Suprapubic skin (tissue), 4 donors: ENCODE measurements around the gene PAK1. TPM values are rescaled to one million over a fixed set of nuclear protein-coding genes. Genes with fewer than 3 reads are reported as not detected.

ENCODE experiments used
- DNase-seq, 2 donors: peaks; one replicate each; pipeline ENCODE4 v3.0.0-alpha.2; 2019; ENCODE audit warnings: low spot score in 2 of 2
- H3K27ac ChIP-seq: fragments of 200-600 bp; sonication (generic); one replicate; pipeline ENCODE4 v1.5.1; 2019
- H3K27me3 ChIP-seq: fragments of 200-600 bp; sonication (generic); one replicate; pipeline ENCODE4 v1.5.1; 2019
- H3K36me3 ChIP-seq: fragments of 200-600 bp; sonication (generic); one replicate; pipeline ENCODE4 v1.5.1; 2019
- H3K4me1 ChIP-seq: fragments of 200-600 bp; sonication (generic); one replicate; pipeline ENCODE4 v1.5.1; 2019
- H3K4me3 ChIP-seq: fragments of 200-600 bp; sonication (generic); one replicate; pipeline ENCODE4 v1.5.1; 2019; ENCODE audit warnings: mild to moderate bottlenecking
- H3K9me3 ChIP-seq: fragments of 200-600 bp; sonication (generic); one replicate; pipeline ENCODE4 v1.5.1; 2019
- EP300 ChIP-seq: sonication (generic); formaldehyde crosslinking; IDR thresholded peaks from one replicate; pipeline ENCODE4 v1.6.1; 2017; ENCODE audit warnings: antibody characterized with exemption
- POLR2A ChIP-seq, 2 donors: fragments of 450-650 bp; IDR thresholded peaks; one replicate each; pipeline ENCODE4 v1.6.1; 2017; ENCODE audit warnings: antibody characterized with exemption in 2 of 2, mild to moderate bottlenecking in 2 of 2, moderate library complexity in 2 of 2
- POLR2AphosphoS5 ChIP-seq, 3 donors: sonication (generic); formaldehyde crosslinking; IDR thresholded peaks; one replicate each; pipeline ENCODE4 v1.6.1; 2017; ENCODE audit warnings: antibody characterized with exemption in 3 of 3
- WGBS: methylation state at CpG from one replicate; pipeline ENCODE4 v1.1.5; 2018; 5-methylcytosine and 5-hydroxymethylcytosine counted together
- total RNA-seq, 4 donors: library from RNA; depleted of rRNA; stranded (reverse); fragments of >200 nt; gene quantifications; one replicate each; pipeline ENCODE4 v1.1.0, GENCODE V29; 2016
- TF ChIP-seq, protein P1 (sequence below), 2 donors: fragments of 200-600 bp in 1 of 2; fragments of 450-650 bp in 1 of 2; sonication (generic) in 1 of 2; IDR thresholded peaks; one replicate each; pipeline ENCODE4 v1.5.1; 2016 to 2019; ENCODE audit warnings: antibody characterized with exemption in 2 of 2, mild to moderate bottlenecking in 1 of 2, moderate library complexity in 1 of 2

PAK1 gene
- total RNA-seq, 4 donors from 2014 or later = 23.4 to 47.9 (median 28.9) TPM

DNA sequence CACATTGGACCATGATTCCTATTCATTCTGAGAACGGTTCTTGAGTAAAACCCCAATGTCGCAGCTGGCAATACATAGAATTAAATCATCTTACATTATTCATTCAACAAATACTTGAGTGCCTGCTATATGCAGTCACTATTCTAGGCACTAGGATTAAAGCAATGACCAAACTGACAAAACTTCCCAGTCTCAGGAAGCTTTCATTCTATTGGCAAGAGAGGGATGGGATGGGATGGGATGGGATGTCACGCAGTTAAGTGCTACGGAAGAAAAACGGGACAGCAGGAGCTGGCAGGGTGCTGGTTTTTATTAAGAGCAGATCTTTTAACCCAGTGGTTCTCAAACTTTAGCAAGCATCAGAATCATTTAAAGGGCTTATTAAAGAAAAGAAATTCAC is 2.9 kb downstream of the PAK1 start:
- no peaks in the 10 kb centered on the region for H3K27me3 ChIP-seq
- H3K36me3 ChIP-seq = no peaks in the 10 kb centered on the region
- H3K4me3 ChIP-seq = no peak overlapping the region
- 73% methylated on average over 5 of the region's 5 CpGs for WGBS
- no peak for DNase-seq
- no peak overlapping the region for H3K27ac ChIP-seq
- H3K9me3 ChIP-seq = no peaks in the 10 kb centered on the region
- no peak for TF ChIP-seq EP300
- TF ChIP-seq POLR2AphosphoS5 (IDR thresholded peaks at IDR 0.05) = no peak
- TF ChIP-seq POLR2A (IDR thresholded peaks at IDR 0.05) = no peak
- TF ChIP-seq, protein P1, sequence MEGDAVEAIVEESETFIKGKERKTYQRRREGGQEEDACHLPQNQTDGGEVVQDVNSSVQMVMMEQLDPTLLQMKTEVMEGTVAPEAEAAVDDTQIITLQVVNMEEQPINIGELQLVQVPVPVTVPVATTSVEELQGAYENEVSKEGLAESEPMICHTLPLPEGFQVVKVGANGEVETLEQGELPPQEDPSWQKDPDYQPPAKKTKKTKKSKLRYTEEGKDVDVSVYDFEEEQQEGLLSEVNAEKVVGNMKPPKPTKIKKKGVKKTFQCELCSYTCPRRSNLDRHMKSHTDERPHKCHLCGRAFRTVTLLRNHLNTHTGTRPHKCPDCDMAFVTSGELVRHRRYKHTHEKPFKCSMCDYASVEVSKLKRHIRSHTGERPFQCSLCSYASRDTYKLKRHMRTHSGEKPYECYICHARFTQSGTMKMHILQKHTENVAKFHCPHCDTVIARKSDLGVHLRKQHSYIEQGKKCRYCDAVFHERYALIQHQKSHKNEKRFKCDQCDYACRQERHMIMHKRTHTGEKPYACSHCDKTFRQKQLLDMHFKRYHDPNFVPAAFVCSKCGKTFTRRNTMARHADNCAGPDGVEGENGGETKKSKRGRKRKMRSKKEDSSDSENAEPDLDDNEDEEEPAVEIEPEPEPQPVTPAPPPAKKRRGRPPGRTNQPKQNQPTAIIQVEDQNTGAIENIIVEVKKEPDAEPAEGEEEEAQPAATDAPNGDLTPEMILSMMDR (IDR thresholded peaks at IDR 0.05) = no peak
- H3K4me1 ChIP-seq = peaks cover 27% of the 10 kb centered on the region

DNA sequence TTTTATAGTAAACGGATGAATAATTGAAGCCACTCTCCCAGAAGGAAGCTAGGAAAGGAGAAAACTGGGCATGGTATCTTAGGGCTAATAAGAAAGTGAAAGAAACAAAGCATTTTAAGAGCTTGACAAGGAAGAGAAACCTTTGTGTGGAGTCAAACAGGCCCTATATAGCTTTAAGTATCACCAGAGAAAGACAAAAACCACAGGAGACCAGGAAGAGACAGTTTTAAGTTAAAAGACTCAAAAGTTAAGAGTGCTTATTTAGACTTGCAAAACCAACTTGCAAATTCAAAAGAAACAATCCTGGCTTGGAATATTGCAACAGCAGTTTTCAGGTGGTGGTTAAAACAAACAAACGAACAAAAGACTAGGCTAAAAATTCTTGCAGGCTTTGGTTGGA is 3.4 kb downstream of the PAK1 start:
- H3K36me3 ChIP-seq = no peaks in the 10 kb centered on the region
- no peaks in the 10 kb centered on the region for H3K9me3 ChIP-seq
- H3K4me1 ChIP-seq = peaks cover 27% of the 10 kb centered on the region
- H3K27ac ChIP-seq = no peak overlapping the region
- 71% methylated on average over 2 of the region's 2 CpGs for WGBS
- TF ChIP-seq POLR2A (IDR thresholded peaks at IDR 0.05) (no peak), EP300 (no peak), POLR2AphosphoS5 (IDR thresholded peaks at IDR 0.05) (no peak)
- TF ChIP-seq, protein P1 (IDR thresholded peaks at IDR 0.05) = no peak
- H3K4me3 ChIP-seq = no peak overlapping the region
- no peak for DNase-seq
- no peaks in the 10 kb centered on the region for H3K27me3 ChIP-seq

DNA sequence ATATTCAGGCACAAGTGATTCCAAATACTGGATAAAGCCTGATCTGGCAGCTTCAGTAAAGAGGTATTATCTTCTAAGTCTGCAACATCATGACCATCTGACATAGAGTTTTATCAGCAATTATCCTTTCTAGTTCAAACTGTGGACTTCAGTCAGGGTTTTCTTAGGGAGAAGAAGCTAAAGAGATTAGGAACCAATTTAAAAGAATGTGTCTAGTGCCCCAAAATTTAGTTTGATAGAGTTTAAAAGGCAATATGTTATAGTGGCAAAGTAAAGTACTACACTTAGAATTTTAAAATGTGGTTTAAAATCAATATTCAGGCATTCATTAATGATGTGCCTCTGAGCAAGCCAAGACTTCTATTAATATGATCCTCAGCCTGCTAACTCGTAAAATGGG is 5.4 kb downstream of the PAK1 start:
- TF ChIP-seq POLR2AphosphoS5 (IDR thresholded peaks at IDR 0.05) (no peak), POLR2A (IDR thresholded peaks at IDR 0.05) (no peak), EP300 (no peak)
- TF ChIP-seq, protein P1 (IDR thresholded peaks at IDR 0.05) = no peak
- DNase-seq = no peak
- Histone ChIP-seq H3K4me3 (no peak overlapping the region), H3K27ac (no peak overlapping the region), H3K36me3 (no peaks in the 10 kb centered on the region), H3K27me3 (no peaks in the 10 kb centered on the region), H3K9me3 (no peaks in the 10 kb centered on the region), H3K4me1 (peaks cover 21% of the 10 kb centered on the region)
- 64% methylated on average over 1 of the region's 1 CpG for WGBS

DNA sequence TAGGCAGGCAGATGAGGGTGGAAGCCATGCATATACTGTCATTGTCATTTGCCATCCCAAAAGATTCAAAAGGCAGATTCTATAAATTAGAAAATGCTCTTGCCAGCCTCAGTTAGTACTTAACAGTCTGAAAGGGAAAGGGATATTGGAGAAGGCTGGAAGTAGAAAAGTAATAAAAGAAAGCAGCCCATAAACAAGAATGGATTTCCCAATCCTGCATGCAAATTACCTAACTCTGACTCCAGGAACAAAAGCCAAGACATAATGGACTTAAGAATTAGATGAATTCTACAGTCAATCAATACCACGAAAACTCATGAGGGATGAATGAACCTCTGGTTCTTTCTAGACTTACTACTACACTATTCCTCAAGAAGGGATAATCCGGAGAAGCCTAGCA is 5.9 kb downstream of the PAK1 start:
- Histone ChIP-seq H3K4me3 (no peak overlapping the region), H3K36me3 (no peaks in the 10 kb centered on the region), H3K4me1 (peaks cover 16% of the 10 kb centered on the region), H3K9me3 (no peaks in the 10 kb centered on the region), H3K27ac (no peak overlapping the region), H3K27me3 (no peaks in the 10 kb centered on the region)
- 82% methylated on average over 2 of the region's 2 CpGs for WGBS
- TF ChIP-seq EP300 (no peak), POLR2AphosphoS5 (IDR thresholded peaks at IDR 0.05) (no peak), POLR2A (IDR thresholded peaks at IDR 0.05) (no peak)
- TF ChIP-seq, protein P1 (IDR thresholded peaks at IDR 0.05) = no peak
- DNase-seq = no peak

DNA sequence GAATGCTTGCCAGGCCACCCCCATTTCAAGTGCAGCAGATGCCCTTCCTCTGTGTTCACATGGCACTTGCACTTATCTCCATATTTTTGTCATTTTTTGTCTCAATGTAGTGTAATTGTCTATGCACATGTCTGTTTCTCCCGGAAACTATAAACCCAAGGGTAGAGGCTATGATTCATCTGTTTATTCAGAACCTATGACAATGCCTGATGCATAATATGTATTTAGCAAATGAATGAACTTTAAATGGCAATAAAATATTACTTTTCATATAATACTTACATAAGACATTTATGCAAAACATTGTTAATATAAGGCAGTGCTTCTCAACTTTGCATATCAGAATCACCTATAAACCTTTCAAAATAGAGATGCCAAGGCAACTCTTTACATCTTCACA is 6.7 kb downstream of the PAK1 start:
- Histone ChIP-seq H3K27me3 (no peaks in the 10 kb centered on the region), H3K4me3 (no peak overlapping the region), H3K4me1 (peaks cover 10% of the 10 kb centered on the region), H3K9me3 (no peaks in the 10 kb centered on the region), H3K27ac (no peak overlapping the region), H3K36me3 (no peaks in the 10 kb centered on the region)
- TF ChIP-seq POLR2AphosphoS5 (IDR thresholded peaks at IDR 0.05) = no peak
- no peak for TF ChIP-seq POLR2A (IDR thresholded peaks at IDR 0.05)
- TF ChIP-seq, protein P1 (IDR thresholded peaks at IDR 0.05) = no peak
- no peak for TF ChIP-seq EP300
- 71% methylated on average over 1 of the region's 1 CpG for WGBS
- DNase-seq = no peak
